Hepatocyte (in vitro differentiated cells): ENCODE results near the gene UBAP2L. TPM values are rescaled to one million over a fixed set of nuclear protein-coding genes. Genes with fewer than 3 reads are reported as not detected.
A peak's percentile ranks its signal among the peaks of the same experiment; 100 is the strongest.

ENCODE experiments used
- DNase-seq: peaks from one replicate; pipeline ENCODE4 v3.0.0-alpha.2; 2016; ENCODE audit warnings: low spot score
- H2AFZ ChIP-seq: fragments of 200-600 bp; sonication (generic); 2 replicates; pipeline ENCODE4 v1.6.0; 2016; ENCODE audit warnings: antibody characterized with exemption, mild to moderate bottlenecking
- H3K27ac ChIP-seq: fragments of 200-600 bp; sonication (generic); 2 replicates; pipeline ENCODE4 v1.5.1; 2016; ENCODE audit warnings: mild to moderate bottlenecking
- H3K27me3 ChIP-seq: fragments of 200-600 bp; sonication (generic); 2 replicates; pipeline ENCODE4 v1.6.1; 2016
- H3K36me3 ChIP-seq: fragments of 200-600 bp; sonication (generic); replicated peaks from 2 replicates; pipeline ENCODE4 v1.5.1; 2016; ENCODE audit warnings: low read depth; ENCODE audit not compliant: insufficient read depth
- H3K4me1 ChIP-seq: fragments of 200-600 bp; sonication (generic); 2 replicates; pipeline ENCODE4 v1.5.1; 2016; ENCODE audit warnings: mild to moderate bottlenecking, moderate library complexity; ENCODE audit not compliant: insufficient read depth
- H3K4me2 ChIP-seq: fragments of 200-600 bp; sonication (generic); 2 replicates; pipeline ENCODE4 v1.6.0; 2016
- H3K4me3 ChIP-seq: fragments of 200-600 bp; sonication (generic); 2 replicates; pipeline ENCODE4 v1.5.1; 2016; ENCODE audit warnings: mild to moderate bottlenecking
- H3K79me2 ChIP-seq: fragments of 200-600 bp; sonication (generic); 2 replicates; pipeline ENCODE4 v1.6.0; 2017; ENCODE audit warnings: mild to moderate bottlenecking
- H3K9me2 ChIP-seq: fragments of 200-600 bp; sonication (generic); replicated peaks from 2 replicates; pipeline ENCODE4 v1.6.0; 2017; ENCODE audit warnings: mild to moderate bottlenecking; ENCODE audit not compliant: insufficient read depth
- H3K9me3 ChIP-seq: fragments of 200-600 bp; sonication (generic); 2 replicates; pipeline ENCODE4 v1.5.1; 2016; ENCODE audit warnings: low read depth, mild to moderate bottlenecking
- H4K20me1 ChIP-seq: fragments of 200-600 bp; sonication (generic); 2 replicates; pipeline ENCODE4 v1.6.0; 2016; ENCODE audit warnings: mild to moderate bottlenecking; ENCODE audit not compliant: insufficient read depth, poor library complexity, severe bottlenecking
- EZH2 ChIP-seq: fragments of 200-600 bp; sonication (generic); IDR thresholded peaks from 2 replicates; pipeline ENCODE4 v1.6.1; 2016; ENCODE audit warnings: antibody characterized with exemption, mild to moderate bottlenecking, borderline replicate concordance
- EZH2phosphoT487 ChIP-seq: fragments of 200-600 bp; sonication (generic); IDR thresholded peaks from one replicate; pipeline ENCODE4 v1.6.1; 2018; ENCODE audit warnings: antibody characterized with exemption, mild to moderate bottlenecking, low read depth, moderate library complexity; ENCODE audit not compliant: unreplicated experiment, severe bottlenecking
- WGBS: methylation state at CpG from one replicate; pipeline ENCODE4 v1.1.6; 2016; ENCODE audit warnings: low lambda C conversion rate; ENCODE audit errors: missing lambda C conversion rate; 5-methylcytosine and 5-hydroxymethylcytosine counted together
- polyA plus RNA-seq: library from polyadenylated mRNA; unstranded; fragments of >200 nt; fragmentation: Nextera tagmentation; extraction: Ambion mirVana; gene quantifications from 2 replicates; pipeline ENCODE4 v1.2.1, GENCODE V29; 2016
- total RNA-seq: library from RNA; depleted of rRNA; stranded (reverse); fragments of >200 nt; gene quantifications from 2 replicates; pipeline ENCODE4 v1.2.3, GENCODE V29; 2014
- TF ChIP-seq, protein P1 (sequence below): fragments of 200-600 bp; sonication (generic); IDR thresholded peaks from 2 replicates; pipeline ENCODE4 v1.5.1; 2016; ENCODE audit warnings: antibody characterized with exemption, mild to moderate bottlenecking; ENCODE audit not compliant: poor library complexity

The UBAP2L gene
- total and polyA plus RNA-seq, 2 experiments from 2014 or later = 103 to 119 TPM

DNA sequence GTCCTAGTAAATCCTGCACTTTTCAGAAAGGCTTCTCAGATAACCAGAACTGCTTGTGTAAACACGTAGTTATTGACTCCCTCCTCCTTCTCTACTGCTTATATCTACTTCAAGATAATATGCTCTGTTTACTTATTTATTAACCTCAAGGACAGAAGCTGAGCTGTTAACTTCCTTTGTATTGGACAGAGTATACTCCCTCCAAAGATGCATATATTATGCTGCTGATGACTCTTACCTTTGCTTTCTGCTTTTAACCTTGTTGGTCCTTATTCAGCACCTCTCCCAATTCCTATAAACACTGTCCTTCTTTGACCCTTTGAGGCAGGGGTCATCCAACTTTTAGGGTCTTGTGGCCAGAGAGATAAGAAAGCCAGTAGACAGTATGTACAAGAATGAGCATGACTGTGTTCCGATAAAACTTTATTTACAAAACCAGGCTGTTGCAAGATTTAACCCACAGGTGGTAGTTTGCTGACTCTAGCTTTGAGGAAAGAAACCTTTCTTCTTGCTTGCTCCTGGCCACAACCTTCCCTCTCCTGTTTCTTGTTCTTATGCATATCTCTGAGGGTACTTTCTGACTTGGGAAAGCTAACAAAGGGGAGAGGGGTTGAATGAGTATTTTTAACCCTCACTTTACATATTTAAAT, 33.8 kb upstream of the UBAP2L start:
- peaks cover 5% of the 10 kb centered on the region for H3K79me2 ChIP-seq
- peak; percentile 24 for DNase-seq
- H2AFZ ChIP-seq = no peak overlapping the region
- H3K9me2 ChIP-seq = no peaks in the 10 kb centered on the region
- no peaks in the 10 kb centered on the region for H3K9me3 ChIP-seq
- H3K4me2 ChIP-seq = peak overlapping the region; percentile 60
- H3K4me3 ChIP-seq = no peak overlapping the region
- no peaks in the 10 kb centered on the region for H3K36me3 ChIP-seq
- H3K27me3 ChIP-seq = no peaks in the 10 kb centered on the region
- H4K20me1 ChIP-seq = no peaks in the 10 kb centered on the region
- peak overlapping the region; percentile 53 for H3K27ac ChIP-seq
- TF ChIP-seq, protein P1, sequence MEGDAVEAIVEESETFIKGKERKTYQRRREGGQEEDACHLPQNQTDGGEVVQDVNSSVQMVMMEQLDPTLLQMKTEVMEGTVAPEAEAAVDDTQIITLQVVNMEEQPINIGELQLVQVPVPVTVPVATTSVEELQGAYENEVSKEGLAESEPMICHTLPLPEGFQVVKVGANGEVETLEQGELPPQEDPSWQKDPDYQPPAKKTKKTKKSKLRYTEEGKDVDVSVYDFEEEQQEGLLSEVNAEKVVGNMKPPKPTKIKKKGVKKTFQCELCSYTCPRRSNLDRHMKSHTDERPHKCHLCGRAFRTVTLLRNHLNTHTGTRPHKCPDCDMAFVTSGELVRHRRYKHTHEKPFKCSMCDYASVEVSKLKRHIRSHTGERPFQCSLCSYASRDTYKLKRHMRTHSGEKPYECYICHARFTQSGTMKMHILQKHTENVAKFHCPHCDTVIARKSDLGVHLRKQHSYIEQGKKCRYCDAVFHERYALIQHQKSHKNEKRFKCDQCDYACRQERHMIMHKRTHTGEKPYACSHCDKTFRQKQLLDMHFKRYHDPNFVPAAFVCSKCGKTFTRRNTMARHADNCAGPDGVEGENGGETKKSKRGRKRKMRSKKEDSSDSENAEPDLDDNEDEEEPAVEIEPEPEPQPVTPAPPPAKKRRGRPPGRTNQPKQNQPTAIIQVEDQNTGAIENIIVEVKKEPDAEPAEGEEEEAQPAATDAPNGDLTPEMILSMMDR = no peak
- TF ChIP-seq EZH2 (no peak), EZH2phosphoT487 (no peak)
- no peaks in the 10 kb centered on the region for H3K4me1 ChIP-seq
- 19% methylated on average over 2 of the region's 2 CpGs for WGBS

DNA sequence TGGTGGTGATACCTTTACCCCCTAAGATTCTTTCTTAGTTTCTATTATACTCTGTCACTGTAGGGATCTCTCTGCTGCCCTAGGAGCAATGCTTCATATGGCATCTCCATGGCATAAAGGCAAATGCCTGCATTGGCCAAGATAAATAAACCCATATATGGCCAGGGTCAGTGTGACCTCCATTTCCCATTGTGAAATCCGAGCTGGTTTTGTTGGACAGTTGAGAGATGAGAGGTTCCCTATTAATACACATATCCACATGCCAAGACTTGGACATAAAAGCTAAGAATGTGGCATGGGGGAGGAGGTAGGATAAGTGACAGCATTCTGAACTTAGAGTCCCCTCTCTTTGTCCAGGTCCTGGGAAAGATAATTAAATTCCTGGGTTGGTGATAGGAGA, 30.2 kb upstream of the UBAP2L start:
- WGBS = 54% methylated on average over 1 of the region's 1 CpG

DNA sequence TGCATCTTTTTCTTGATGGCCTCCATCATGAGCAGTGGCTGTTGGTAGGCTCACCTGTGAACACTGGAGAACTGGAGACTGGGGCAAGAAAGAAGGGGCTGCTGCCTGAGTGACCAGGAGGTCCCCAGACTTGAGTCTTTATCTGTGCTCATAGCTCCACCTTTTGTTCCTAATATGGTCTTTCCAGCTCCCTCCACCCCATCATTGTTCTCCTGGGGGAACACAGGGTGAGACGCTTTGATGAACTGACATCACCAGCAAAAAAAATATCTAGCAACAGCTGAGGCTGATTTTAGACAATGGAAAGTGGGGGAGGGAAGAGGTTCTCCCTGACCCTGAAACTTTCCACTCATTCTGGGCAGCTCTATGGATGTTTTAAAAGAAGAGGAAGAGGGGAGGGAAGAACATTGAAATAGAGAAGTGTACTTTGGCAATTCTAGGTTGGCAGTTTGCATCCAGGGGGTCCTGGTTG, 28.7 kb upstream of the UBAP2L start, which contains the start of gene TPM3:
Gene TPM3, minus strand, starts transcription at position 111 of the 472 bp plus-strand sequence. Its CDS starts 82 bp downstream, at position 29.
- Histone ChIP-seq H3K4me2 (no peak within 1 kb of the TSS), H3K4me1 (no peaks in the 10 kb centered on the region), H3K4me3 (no peak within 1 kb of the TSS), H3K9me2 (no peaks in the 10 kb centered on the region), H3K27ac (no peak within 1 kb of the TSS), H3K27me3 (peaks cover 3% of the 10 kb centered on the region), H3K9me3 (no peaks in the 10 kb centered on the region), H2AFZ (no peak within 1 kb of the TSS), H3K79me2 (no peaks in the 10 kb centered on the region), H3K36me3 (no peaks in the 10 kb centered on the region), H4K20me1 (no peaks in the 10 kb centered on the region)
- DNase-seq = no peak
- WGBS = 43% methylated on average over 1 of the region's 1 CpG
- TF ChIP-seq EZH2 (no peak), EZH2phosphoT487 (no peak)
- TF ChIP-seq, protein P1 = no peak

More for the DNA sequence above, 30.2 kb upstream of the UBAP2L start:
- Histone ChIP-seq H3K4me2 (no peak overlapping the region), H3K79me2 (no peaks in the 10 kb centered on the region), H3K27ac (no peak overlapping the region), H3K9me2 (no peaks in the 10 kb centered on the region), H2AFZ (no peak overlapping the region), H3K4me3 (no peak overlapping the region), H3K36me3 (no peaks in the 10 kb centered on the region), H3K4me1 (no peaks in the 10 kb centered on the region), H3K27me3 (peaks cover 3% of the 10 kb centered on the region), H3K9me3 (no peaks in the 10 kb centered on the region), H4K20me1 (no peaks in the 10 kb centered on the region)
- DNase-seq = no peak
- TF ChIP-seq, protein P1 = no peak
- TF ChIP-seq EZH2phosphoT487 (no peak), EZH2 (no peak)
